Vagina (tissue), 2 donors: ENCODE data around the gene RBPJ. TPM values are rescaled to one million over a fixed set of nuclear protein-coding genes. Genes with fewer than 3 reads are reported as not detected.
A peak's percentile ranks its signal among the peaks of the same experiment; 100 is the strongest.

ENCODE experiments used
- DNase-seq, 2 donors: peaks; one replicate each; pipeline ENCODE4 v3.0.0-alpha.2; 2017; ENCODE audit errors: extremely low spot score in 2 of 2
- H3K27ac ChIP-seq: fragments of 200-600 bp; sonication (generic); one replicate; pipeline ENCODE4 v1.5.1; 2019
- H3K27me3 ChIP-seq: fragments of 200-600 bp; sonication (generic); one replicate; pipeline ENCODE4 v1.5.1; 2019
- H3K36me3 ChIP-seq, 2 donors: fragments of 200-600 bp; sonication (generic); one replicate each; pipeline ENCODE4 v1.5.1; 2017 to 2019
- H3K4me1 ChIP-seq: fragments of 200-600 bp; sonication (generic); one replicate; pipeline ENCODE4 v1.5.1; 2019
- H3K4me3 ChIP-seq, 2 donors: fragments of 200-600 bp; sonication (generic); 1 replicate in 1 of 2; 2 replicates in 1 of 2; pipeline ENCODE4 v1.5.1; 2016 to 2019
- H3K9me3 ChIP-seq: fragments of 200-600 bp; sonication (generic); one replicate; pipeline ENCODE4 v1.5.1; 2019
- CTCF ChIP-seq, 3 experiments: fragments of 450-650 bp in 2 of 3; fragments of 200-600 bp in 1 of 3; sonication (generic) in 1 of 3; IDR thresholded peaks; one replicate each; pipeline ENCODE4 v1.5.1; 2017 to 2019; ENCODE audit warnings: antibody characterized with exemption in 3 of 3, mild to moderate bottlenecking in 2 of 3, moderate library complexity in 2 of 3
- POLR2A ChIP-seq, 2 donors: fragments of 450-650 bp; IDR thresholded peaks; one replicate each; pipeline ENCODE4 v1.6.1; 2017; ENCODE audit warnings: antibody characterized with exemption in 2 of 2, mild to moderate bottlenecking in 2 of 2, moderate library complexity in 2 of 2
- POLR2AphosphoS5 ChIP-seq, 2 donors: sonication (generic); formaldehyde crosslinking; IDR thresholded peaks; one replicate each; pipeline ENCODE4 v1.9.0; 2017; ENCODE audit warnings: antibody characterized with exemption in 2 of 2, mild to moderate bottlenecking in 2 of 2, low read depth in 1 of 2; ENCODE audit not compliant: insufficient read depth in 1 of 2
- intact Hi-C: fragments of 100-400 bp; cut with DNase I; formaldehyde crosslinking; loops from one replicate; pipeline ENCODE4 v1.15.1; 2023
- total RNA-seq: library from RNA; depleted of rRNA; stranded (reverse); fragments of >200 nt; gene quantifications from one replicate; pipeline ENCODE4 v1.2.3, GENCODE V29; 2016

The RBPJ gene
- total RNA-seq, 1 donor from 2014 or later: 50.8 TPM

- peaks cover 44% of the 10 kb centered on the region for H3K4me1 ChIP-seq
- no peaks in the 10 kb centered on the region for H3K27me3 ChIP-seq
- intact Hi-C loops: loop anchor here (5.0 to 10.0 kb wide), 2 partner anchors 85 to 238 kb away; no protein-coding TSS in a partner anchor
- no peaks in the 10 kb centered on the region for H3K9me3 ChIP-seq
- TF ChIP-seq CTCF (IDR thresholded peaks at IDR 0.05): no peak
- TF ChIP-seq POLR2A (IDR thresholded peaks at IDR 0.05): no peak
- no peak for TF ChIP-seq POLR2AphosphoS5 (IDR thresholded peaks at IDR 0.05; ENCODE audit: insufficient read depth in 1 of 2, low read depth in 1 of 2)
- peak in 1 of 2 donors; percentile 88 for DNase-seq
- H3K4me3 ChIP-seq: peak overlapping the region; percentile 83 to 88
- H3K27ac ChIP-seq: peak overlapping the region; percentile 98
- H3K36me3 ChIP-seq: no peaks in the 10 kb centered on the region
These were observed 771 bp upstream of the RBPJ start for GRCh38 chr4:26319949-26320537.

- peak overlapping the region; percentile 81 for H3K27ac ChIP-seq
- peak overlapping the region; percentile 83 to 88 for H3K4me3 ChIP-seq
- peaks cover 49% of the 10 kb centered on the region for H3K4me1 ChIP-seq
- TF ChIP-seq POLR2A (IDR thresholded peaks at IDR 0.05): no peak
- no peak for TF ChIP-seq CTCF (IDR thresholded peaks at IDR 0.05)
- no peak for TF ChIP-seq POLR2AphosphoS5 (IDR thresholded peaks at IDR 0.05; ENCODE audit: insufficient read depth in 1 of 2, low read depth in 1 of 2)
- no peaks in the 10 kb centered on the region for H3K9me3 ChIP-seq
- H3K36me3 ChIP-seq: no peaks in the 10 kb centered on the region
- DNase-seq: peak in 1 of 2 donors; percentile 88
- intact Hi-C loops: loop anchor here (1.0 to 10.0 kb wide), 3 partner anchors 83 to 288 kb away; no protein-coding TSS in a partner anchor
- no peaks in the 10 kb centered on the region for H3K27me3 ChIP-seq
These were observed 783 bp downstream of the RBPJ start for GRCh38 chr4:26321373-26322221.

- Histone ChIP-seq H3K4me1 (peaks cover 57% of the 10 kb centered on the region), H3K9me3 (no peaks in the 10 kb centered on the region), H3K4me3 (peak overlapping the region in 1 of 2 donors; percentile 83), H3K27ac (no peak overlapping the region), H3K27me3 (no peaks in the 10 kb centered on the region), H3K36me3 (no peaks in the 10 kb centered on the region)
- intact Hi-C loops: loop anchor here (5.0 to 10.0 kb wide), 2 partner anchors 82 to 240 kb away; no protein-coding TSS in a partner anchor
- DNase-seq: no peak
- no peak for TF ChIP-seq POLR2A (IDR thresholded peaks at IDR 0.05)
- no peak for TF ChIP-seq POLR2AphosphoS5 (IDR thresholded peaks at IDR 0.05; ENCODE audit: insufficient read depth in 1 of 2, low read depth in 1 of 2)
- TF ChIP-seq CTCF (IDR thresholded peaks at IDR 0.05): no peak
These were observed 1.5 kb downstream of the RBPJ start for GRCh38 chr4:26322346-26322745.

GRCh38 chr4:26323821-26324220 is 3.0 kb downstream of the RBPJ start:
- intact Hi-C loops: loop anchor here (5.0 to 10.0 kb wide), 2 partner anchors 81 to 242 kb away; no protein-coding TSS in a partner anchor
- no peaks in the 10 kb centered on the region for H3K27me3 ChIP-seq
- DNase-seq: no peak
- H3K9me3 ChIP-seq: no peaks in the 10 kb centered on the region
- H3K4me3 ChIP-seq: no peak overlapping the region
- H3K27ac ChIP-seq: no peak overlapping the region
- peaks cover 57% of the 10 kb centered on the region for H3K4me1 ChIP-seq
- TF ChIP-seq CTCF (IDR thresholded peaks at IDR 0.05) (no peak), POLR2A (IDR thresholded peaks at IDR 0.05) (no peak), POLR2AphosphoS5 (IDR thresholded peaks at IDR 0.05; ENCODE audit: insufficient read depth in 1 of 2, low read depth in 1 of 2) (no peak)
- no peaks in the 10 kb centered on the region for H3K36me3 ChIP-seq
